Peyer's patch (tissue), 4 donors: ENCODE measurements around the gene PAGR1.

Experiments used
- CTCF ChIP-seq, 6 experiments: fragments of 450-650 bp in 4 of 6; fragments of 200-600 bp in 2 of 6; sonication (generic) in 1 of 6; IDR thresholded peaks; one replicate each; pipeline ENCODE4 v1.5.1; 2017 to 2019; ENCODE audit warnings: antibody characterized with exemption in 6 of 6, mild to moderate bottlenecking in 3 of 6, moderate library complexity in 1 of 6
- POLR2A ChIP-seq, 2 donors: fragments of 450-650 bp; IDR thresholded peaks; one replicate each; pipeline ENCODE4 v1.5.1; 2017; ENCODE audit warnings: antibody characterized with exemption in 2 of 2, mild to moderate bottlenecking in 2 of 2, moderate library complexity in 2 of 2

- no peak for TF ChIP-seq CTCF (IDR thresholded peaks at IDR 0.05)
- no peak for TF ChIP-seq POLR2A (IDR thresholded peaks at IDR 0.05)
These were observed 38.7 kb downstream of the PAGR1 start for GRCh38 chr16:29854520-29855100.
